ENCODE results near the gene NLRP2B. TPM values are rescaled to one million over a fixed set of nuclear protein-coding genes. Genes with fewer than 3 reads are reported as not detected.

Gene NLRP2B
- total and polyA plus RNA-seq, 2 of the 4 experiments (the other 2 are of a cell fraction): not detected

- Histone ChIP-seq H4K20me1 (ENCODE audit: insufficient read depth, low read length) (no peaks in the 10 kb centered on the region), H2BK20ac (ENCODE audit: low read depth, low read length) (no peak overlapping the region), H3K27me3 (ENCODE audit: control insufficient read depth, insufficient read depth, low read length) (no peaks in the 10 kb centered on the region), H3K14ac (replicated peaks; ENCODE audit: low read depth, low read length) (no peak overlapping the region), H3K18ac (ENCODE audit: low read depth, low read length) (no peak overlapping the region), H3K23ac (ENCODE audit: low read depth, low read length) (no peak overlapping the region), H3K36me3 (ENCODE audit: control insufficient read depth, insufficient read depth, low read length) (no peaks in the 10 kb centered on the region), H2BK15ac (ENCODE audit: low read depth, low read length) (no peak overlapping the region), H2AFZ (replicated peaks; ENCODE audit: low read length, poor library complexity) (no peak overlapping the region), H3K9ac (ENCODE audit: low read depth, low read length) (no peak overlapping the region), H3K9me3 (ENCODE audit: control insufficient read depth, insufficient read depth, low read length) (peaks cover 5% of the 10 kb centered on the region), H2AK9ac (replicated peaks; ENCODE audit: low read depth, low read length, poor library complexity) (no peak overlapping the region), H2BK120ac (ENCODE audit: low read depth, low read length) (no peak overlapping the region), H3K4ac (ENCODE audit: low read depth, low read length) (no peak overlapping the region), H3K4me1 (ENCODE audit: control insufficient read depth, insufficient read depth, low read length) (no peaks in the 10 kb centered on the region), H3K56ac (ENCODE audit: extremely low read depth, insufficient read depth, low read length) (no peak overlapping the region), H2AK5ac (ENCODE audit: low read depth, low read length) (no peak overlapping the region), H3K4me2 (ENCODE audit: low read depth, low read length) (no peak overlapping the region), H4K91ac (ENCODE audit: insufficient read depth, low read depth, low read length) (no peak overlapping the region), H3K9me1 (ENCODE audit: insufficient read depth, low read length) (no peaks in the 10 kb centered on the region), H3K79me1 (ENCODE audit: low read depth in 1 of 2, low read length in 2 of 2) (no peaks in the 10 kb centered on the region), H4K5ac (ENCODE audit: low read depth, low read length) (no peak overlapping the region), H3K27ac (ENCODE audit: insufficient read depth, low read length) (no peak overlapping the region), H3K4me3 (ENCODE audit: insufficient read depth, low read depth, low read length) (no peak overlapping the region), H2BK5ac (ENCODE audit: low read depth, low read length, poor library complexity, severe bottlenecking) (no peak overlapping the region), H4K8ac (ENCODE audit: low read depth in 2 of 2, low read length in 2 of 2) (no peak overlapping the region)
- ChIA-PET CTCF (no interaction called here), POLR2A (ENCODE audit: unreplicated experiment) (no interaction called here)
- no peak for ATAC-seq (ENCODE audit: low read depth)
- BruUV-seq (replicated peaks): no TSS peak
- intact Hi-C loops (cut with micrococcal nuclease): no loop called here
- no CpG with 5 or more reads among the region's 5 CpGs for WGBS, 2 experiments (ENCODE audit: extremely low coverage in 2 of 2, insufficient read length in 1 of 2)
- TF ChIP-seq USF2 (IDR thresholded peaks at IDR 0.05; ENCODE audit: low read depth, low read length) (no peak), FOS (IDR thresholded peaks at IDR 0.05; ENCODE audit: low read depth, low read length) (no peak), BHLHE40 (IDR thresholded peaks at IDR 0.05; ENCODE audit: low read depth, low read length) (no peak)
- no peak for DNase-seq
- dilution Hi-C loops (cut with HindIII; ENCODE audit: low sequenced_read_pairs, unreplicated experiment): no loop called here
- in situ Hi-C loops (cut with MboI; ENCODE audit: low sequenced_read_pairs): no loop called here
These were observed 5.2 kb downstream of the NLRP2B start for GRCh38 chrX:57674861-57675260.
